NCI-H2029 (cell line): ENCODE data around the gene MMP24.
"Not testable (repeated sequence)": the region's sequence is repeated elsewhere in the genome, so short reads cannot be mapped to it uniquely, and the experiment has no call there.

Experiments
- DNase-seq: peaks from one replicate; lab custom pipeline; 2025; lab: John Stamatoyannopoulos, UW

The MMP24 gene

DNA sequence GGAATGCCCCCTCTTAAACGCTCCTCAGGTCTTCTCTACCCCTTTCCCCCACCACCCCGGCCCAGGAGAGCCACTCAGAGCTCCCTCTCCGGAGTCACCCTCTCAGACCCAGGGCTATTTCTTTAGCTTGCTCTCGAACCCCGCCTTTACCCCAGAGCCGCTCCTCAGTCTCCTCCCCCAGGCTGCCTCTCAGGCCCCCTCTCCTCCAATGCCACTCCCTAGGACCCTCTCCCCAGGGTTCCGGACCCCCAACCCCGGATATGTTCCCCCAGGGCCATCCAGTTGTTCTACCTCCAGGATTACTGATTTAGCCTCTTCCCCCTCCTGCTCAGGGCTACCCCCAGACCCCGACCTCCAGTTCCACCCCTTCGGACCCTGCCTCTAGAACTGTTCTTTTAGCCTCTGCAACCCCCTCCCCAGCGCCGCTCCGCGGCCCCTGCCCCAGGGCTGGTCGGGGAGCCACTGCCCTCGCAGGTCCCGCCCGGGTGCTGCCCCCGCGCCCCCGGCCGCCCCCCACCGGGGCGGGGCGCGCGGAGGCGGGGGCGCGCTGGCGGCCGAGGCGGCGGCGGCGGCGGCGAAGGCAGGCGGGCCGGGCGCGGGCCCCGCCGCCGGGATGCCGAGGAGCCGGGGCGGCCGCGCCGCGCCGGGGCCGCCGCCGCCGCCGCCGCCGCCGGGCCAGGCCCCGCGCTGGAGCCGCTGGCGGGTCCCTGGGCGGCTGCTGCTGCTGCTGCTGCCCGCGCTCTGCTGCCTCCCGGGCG lies at the start of gene MMP24:
MMP24 (plus strand) TSS at position 565 of the 758 bp plus-strand sequence; CDS start at position 614, 49 bp downstream.
- no peak for DNase-seq

- DNase-seq = no peak
Measured at GRCh38 chr20:35179292-35180212, 46.9 kb upstream of the MMP24 start.

GRCh38 chr20:35180266-35180665 lies 46.2 kb upstream of the MMP24 start:
- DNase-seq = no peak

- no peak for DNase-seq
Measured at GRCh38 chr20:35181731-35182130, 44.8 kb upstream of the MMP24 start.

GRCh38 chr20:35186691-35187289 lies 39.7 kb upstream of the MMP24 start:
- not testable (repeated sequence) for DNase-seq

GRCh38 chr20:35187584-35188190 lies 38.8 kb upstream of the MMP24 start:
- no peak for DNase-seq

DNA sequence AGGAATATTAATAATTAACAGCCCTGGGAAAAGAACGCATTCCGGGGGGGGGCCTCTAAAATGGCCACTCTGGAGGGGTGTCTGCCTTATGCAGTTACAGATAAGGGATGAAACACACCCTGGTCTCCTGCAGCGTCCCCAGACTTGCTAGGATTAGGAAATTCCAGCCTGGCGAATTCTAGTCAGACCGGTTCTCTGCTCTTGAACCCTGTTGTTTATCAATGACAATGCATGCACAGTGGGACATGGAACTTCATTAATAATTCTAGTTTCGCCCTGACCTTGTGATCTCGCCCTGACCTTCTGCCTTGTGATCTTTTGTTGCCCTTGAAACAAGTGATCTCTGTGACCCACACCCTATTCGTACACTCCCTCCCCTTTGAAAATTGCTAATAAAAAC lies 37.3 kb upstream of the MMP24 start:
- DNase-seq = not testable (repeated sequence)

DNA sequence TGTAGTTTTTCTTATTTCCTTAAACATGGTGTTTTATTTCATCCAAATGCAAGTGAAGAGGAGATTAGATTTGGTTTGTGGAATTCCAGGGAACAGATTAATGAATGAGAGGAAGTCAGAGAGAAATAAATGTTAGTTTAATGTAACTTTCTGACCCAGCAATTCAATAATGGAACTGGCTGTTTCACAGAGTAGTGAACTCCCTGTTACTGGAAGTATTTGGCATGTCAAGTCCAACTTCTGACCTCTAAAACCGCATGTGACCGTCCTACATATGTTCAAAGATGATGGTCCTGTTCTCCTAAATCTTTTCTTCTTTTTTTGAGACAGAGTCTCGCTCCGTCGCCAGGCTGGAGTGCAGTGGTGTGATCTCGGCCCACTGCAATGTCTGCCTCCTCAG lies 35.9 kb upstream of the MMP24 start:
- DNase-seq = no peak

- no peak for DNase-seq
Measured at GRCh38 chr20:35191419-35192117, 34.9 kb upstream of the MMP24 start.

DNA sequence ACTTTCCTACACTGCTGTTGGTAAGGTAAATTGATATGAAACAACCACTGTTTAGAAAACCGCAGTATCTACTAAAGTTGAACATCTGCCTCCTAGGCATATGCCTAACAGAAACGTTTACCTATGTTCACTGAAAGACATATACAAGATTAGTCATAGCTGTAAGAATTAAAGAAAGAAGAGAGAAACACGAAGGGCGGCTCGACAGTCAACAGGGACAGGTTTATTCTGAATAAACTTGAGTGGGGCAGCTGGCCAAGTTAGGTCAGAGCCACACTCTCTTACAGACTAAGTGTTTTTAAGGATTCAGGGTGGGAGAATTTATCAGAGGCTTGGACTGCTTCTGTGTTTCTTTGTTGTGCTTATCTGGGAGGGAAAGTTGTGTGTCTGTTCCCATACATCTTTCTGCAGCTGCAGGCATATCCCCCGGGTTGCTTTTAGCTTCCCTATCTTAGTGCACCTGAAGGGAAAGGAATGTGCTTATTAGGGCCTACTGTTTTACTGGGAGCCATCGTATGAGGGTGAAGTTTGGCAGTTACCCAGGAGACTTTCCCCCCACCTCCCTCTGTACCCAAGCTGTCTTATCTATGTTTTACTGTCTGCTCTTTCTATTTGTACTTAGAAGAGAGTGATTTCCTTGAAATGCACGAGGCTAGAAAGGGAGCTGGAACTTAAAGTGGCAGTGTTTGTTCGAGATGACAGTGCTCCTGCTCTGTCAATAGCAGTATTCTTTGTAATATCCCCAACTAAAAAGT lies 34.2 kb upstream of the MMP24 start:
- no peak for DNase-seq

DNA sequence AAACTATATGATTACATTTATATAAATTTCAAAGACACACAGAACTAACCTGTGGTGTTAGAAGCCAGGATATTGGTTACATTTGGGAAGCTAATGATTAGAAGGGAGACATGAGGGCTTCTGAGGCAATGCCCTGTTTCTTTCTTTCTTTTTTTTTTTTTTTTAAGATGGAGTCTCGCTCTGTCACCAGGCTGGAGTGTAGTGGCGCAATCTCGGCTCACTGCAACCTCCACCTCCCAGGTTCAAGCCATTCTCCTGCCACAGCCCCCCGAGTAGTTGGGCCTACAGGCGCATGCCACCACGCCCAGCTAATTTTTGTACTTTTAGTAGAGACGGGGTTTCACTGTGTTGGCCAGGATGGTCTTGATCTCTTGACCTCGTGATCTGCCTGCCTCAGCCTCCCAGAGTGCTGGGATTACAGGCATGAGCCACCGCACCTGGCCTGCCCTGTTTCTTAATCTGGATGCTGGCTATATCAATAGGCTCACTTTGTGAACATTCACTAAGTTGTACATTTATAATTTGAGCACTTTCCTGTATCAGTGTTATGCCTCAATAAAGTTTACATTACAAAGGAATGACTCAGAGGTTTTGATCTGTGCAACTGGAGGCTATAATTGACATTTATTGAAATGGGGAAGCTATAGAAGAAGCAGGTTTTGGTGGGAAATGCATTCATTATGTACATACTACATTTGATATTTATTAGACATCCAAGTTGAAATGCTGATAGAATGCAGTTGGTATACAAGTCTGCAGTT lies 33.3 kb upstream of the MMP24 start:
- not testable (repeated sequence) for DNase-seq

DNA sequence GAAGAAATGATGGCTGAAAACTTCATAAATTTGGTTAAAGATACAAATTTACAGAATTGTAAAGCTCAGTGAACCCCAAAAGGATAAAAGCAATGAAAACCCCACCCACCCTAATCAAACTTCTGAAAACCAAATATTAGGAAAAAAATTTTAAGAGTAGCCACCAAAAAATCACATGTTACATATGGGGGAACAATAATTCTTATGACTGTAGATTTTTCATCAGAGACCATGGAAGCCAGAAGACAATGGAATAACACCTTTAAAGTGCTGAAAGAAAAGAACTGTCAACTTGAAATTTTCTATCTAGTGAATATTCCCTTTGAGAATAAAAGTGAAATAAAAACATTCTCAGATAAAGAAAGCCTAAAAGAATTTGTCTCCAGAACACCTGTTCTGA lies 30.2 kb upstream of the MMP24 start:
- no peak for DNase-seq

GRCh38 chr20:35199740-35200139 lies 26.8 kb upstream of the MMP24 start:
- no peak for DNase-seq

DNA sequence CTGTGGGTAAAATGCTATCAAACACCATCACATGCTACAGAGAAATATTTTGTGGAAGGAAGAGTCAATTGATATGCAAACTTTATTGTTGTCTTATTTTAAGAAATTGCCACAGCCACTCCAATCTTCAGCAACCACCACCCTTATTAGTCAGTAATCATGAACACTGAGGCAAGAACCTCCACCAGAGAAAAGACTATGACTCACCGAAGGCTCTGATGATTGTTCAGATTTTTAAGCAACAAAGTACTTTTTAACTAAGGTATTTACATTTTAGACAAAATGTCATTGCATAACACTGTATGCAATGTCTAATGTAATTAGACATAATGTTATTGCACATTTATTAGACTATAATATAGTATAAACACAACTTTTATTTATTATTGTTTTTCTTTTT lies 26.2 kb upstream of the MMP24 start:
- no peak for DNase-seq

GRCh38 chr20:35201467-35201866 lies 25.0 kb upstream of the MMP24 start:
- DNase-seq = not testable (repeated sequence)

GRCh38 chr20:35206802-35207201 lies 19.7 kb upstream of the MMP24 start:
- DNase-seq = no peak

GRCh38 chr20:35207950-35208611 lies 18.4 kb upstream of the MMP24 start:
- DNase-seq = peak; percentile 72

GRCh38 chr20:35215066-35215956 lies 11.2 kb upstream of the MMP24 start:
- no peak for DNase-seq
